CD4-positive, alpha-beta T cell treated with Interleukin-12 subunit alpha and Interleukin-12 subunit beta, for 1 hour (primary cell): ENCODE measurements around the gene ITPRID2.

Experiments used
- DNase-seq: peaks from one replicate; pipeline ENCODE4 v3.0.0-alpha.2; 2020

ITPRID2 gene

DNA sequence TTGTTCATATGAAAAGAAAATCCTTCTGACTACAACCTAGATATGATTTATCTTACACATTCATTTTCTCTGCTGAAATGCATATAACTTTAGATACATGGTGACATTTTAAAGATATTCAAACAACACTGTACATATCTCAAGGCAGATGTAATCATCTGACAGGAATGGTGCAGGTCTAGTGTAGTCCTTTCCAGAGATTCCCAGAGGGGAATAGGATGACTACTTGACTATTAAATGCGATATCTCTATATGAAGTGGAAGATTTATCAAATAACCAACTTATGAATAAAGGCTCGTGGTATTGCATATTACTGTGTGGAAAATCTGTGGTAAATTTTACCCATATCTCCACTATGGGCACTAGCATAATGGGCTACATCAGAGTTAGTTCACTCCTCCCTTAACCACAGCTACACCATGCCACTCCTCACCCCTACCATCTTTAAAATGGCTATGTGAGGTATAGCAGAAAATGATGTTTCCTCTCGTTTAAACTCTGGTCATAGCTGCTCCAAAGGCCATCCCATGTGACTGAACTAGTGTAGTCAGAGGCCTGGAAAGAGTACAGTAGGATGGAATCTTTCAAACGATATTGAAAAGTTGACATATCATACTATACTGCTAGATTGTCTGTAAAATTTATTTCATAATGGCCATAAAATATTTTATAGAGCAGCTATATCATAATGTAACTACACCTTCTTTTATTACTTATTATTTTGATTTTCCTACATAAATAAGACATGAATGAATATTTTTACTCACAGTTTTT lies 9.1 kb upstream of the ITPRID2 start:
- no peak for DNase-seq

DNA sequence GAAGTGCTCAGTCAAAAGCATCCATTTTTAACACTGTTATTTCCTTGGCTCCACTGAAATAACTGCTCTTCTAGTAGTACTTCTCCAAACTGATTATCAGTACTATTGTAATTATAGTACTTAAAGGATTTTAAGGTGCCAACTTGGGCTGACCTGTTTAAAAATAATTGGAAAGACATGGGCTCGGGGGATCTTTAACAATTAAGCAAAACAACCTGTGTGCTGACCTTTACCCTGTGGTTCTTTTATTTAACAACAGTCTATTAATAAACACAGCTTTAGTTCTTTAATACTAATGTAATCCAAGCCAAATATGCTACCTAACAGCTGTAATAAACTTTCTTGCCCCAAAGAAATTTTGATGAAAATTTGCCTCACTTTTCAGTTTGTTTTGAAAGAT lies 6.9 kb upstream of the ITPRID2 start:
- DNase-seq: no peak

GRCh38 chr2:181885096-181885495 lies 6.4 kb upstream of the ITPRID2 start:
- DNase-seq: no peak

DNA sequence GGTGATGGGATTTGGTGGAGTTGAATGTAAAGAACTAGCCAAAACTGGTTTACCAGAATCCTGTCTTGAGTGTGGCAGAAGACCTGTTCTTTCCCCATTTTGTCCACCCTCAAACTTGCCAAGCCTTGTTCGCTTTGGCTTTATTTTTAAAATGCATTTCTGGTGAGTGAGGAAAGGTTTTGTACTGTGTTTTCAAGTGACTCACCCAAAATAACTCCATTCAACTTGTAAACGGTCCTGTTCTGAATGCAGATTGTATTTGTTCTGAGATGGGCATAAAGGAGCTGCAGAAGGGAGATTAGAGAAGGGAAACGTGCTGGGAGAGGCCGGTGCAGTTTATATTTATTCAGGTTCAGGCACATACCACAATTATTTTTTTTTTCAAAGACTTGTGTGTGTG lies 5.3 kb upstream of the ITPRID2 start:
- DNase-seq: no peak

DNA sequence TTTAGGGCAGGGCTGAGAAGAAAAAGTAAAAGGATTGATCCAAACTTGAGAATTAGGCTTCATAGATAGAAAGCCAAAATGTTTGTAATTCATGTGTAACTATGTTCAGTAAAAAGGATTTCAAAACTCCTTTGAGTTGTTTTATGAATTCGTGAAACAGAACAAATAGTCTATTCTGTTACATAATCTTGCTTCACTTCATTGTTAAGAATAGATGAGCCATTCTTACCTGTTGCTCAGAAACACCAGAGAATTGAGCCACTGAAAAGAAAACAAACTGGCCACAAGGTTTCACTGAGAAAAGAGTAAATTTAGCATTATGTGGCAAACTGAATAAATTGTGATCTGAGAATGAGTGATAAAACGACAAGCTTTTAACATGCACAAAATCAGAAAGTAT lies 4.5 kb upstream of the ITPRID2 start:
- no peak for DNase-seq

DNA sequence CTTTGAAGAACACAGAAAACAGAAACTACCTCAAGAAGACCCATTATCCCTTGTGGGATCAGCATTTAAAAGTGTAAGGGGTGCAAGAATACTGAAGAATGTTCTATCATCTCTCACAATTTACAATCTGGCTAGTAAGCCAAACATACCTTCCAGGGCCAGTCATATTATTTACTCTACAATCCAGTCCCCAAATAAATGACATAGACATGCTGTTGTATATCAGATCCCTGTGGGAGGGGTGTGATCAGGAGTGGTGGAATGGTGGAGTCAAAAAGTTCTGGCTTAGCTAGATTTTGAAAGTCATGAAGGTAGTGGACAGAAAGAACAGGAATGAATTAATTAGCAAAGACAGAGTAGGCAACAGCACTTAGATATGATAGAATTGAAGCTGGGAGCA lies 1.8 kb upstream of the ITPRID2 start:
- DNase-seq: no peak

- DNase-seq: no peak
These were observed 1.3 kb upstream of the ITPRID2 start for GRCh38 chr2:181890271-181890670.

DNA sequence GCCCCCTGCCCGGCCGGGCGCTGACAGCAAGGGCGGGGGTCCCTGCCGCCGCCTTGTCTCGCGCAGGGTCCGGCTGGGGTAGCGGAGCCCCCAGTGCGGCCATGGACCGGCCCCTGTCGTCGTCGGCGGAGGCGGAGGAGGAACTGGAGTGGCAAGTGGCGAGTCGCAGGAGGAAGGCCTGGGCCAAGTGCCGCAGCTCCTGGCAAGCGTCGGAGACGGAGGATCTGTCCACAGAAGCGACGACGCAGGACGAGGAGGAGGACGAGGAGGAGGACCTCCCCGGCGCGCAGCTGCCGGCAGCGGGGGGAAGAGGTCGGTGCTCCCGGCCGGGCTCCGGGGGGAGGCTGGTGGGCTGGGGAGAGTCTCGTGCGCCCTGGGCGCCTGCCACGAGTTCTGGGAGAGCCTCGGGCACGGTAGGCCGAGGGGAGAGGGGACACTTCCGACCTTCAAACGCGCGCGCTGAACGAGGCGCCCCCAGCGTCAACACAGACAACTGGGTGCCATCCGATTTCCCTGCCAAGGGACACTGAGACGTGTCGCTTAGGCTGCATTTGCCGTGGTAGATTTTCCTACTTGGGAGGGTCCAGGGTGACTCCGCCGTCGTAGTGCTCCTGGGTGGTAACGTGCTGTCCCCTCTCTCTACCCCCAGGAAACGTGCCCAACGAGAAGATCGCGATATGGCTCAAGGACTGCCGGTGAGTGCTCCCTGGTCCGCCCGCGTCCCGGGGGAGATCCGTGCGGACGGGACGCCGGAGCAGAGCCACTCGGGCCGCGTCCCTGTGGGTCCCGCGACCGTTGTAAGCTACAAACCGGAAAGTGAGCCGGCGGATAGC lies 652 bp downstream of the ITPRID2 start:
- DNase-seq: peak; percentile 64

DNA sequence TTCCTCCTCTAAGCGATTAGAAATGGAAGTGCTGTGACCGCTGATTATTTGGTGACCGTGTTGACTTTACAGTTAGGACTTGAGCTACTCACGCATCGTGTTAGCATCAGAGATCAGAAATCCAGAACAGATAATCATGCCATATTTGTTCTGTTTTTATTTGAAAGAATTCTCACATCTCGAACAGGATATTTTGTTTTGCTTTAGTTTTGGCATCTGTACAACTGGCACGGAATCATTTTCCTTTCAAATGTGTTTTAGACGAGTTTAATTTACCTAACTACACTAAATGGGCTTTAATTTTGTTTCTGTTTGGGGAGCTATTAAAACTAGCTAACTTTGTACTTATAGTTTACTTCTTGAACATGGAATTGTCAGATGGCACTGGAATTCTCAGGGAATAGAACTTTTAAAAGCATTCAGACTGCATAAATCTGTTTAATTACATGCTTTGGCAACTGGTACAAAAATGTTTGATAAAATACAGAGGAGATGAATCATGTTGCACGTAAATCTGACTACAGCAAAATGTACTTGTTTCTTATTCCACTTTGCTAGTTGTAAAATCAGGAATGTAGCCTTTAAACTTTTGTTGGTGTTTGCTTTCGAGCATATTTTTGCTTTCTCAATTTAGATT lies 1.4 kb downstream of the ITPRID2 start:
- no peak for DNase-seq

DNA sequence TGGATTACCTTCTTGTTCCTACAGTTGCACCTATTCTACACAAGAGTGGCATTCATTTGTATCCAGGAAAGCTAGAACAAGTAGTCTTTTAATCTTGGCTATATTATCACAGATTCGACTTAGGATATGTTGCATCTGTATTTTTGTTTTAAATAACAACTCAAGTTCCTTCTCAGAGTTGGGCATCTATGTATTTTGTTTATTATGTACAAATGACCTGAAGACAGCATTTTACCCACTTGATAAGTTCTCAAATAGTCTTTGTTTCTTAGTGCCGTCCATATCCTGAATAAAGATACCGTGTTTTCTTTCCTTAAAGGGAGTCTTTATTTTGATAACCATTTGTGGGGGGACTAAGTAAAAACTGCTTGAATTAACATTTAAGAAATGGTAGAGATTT lies 2.9 kb downstream of the ITPRID2 start:
- no peak for DNase-seq

GRCh38 chr2:181895818-181896217 lies 4.3 kb downstream of the ITPRID2 start:
- no peak for DNase-seq

DNA sequence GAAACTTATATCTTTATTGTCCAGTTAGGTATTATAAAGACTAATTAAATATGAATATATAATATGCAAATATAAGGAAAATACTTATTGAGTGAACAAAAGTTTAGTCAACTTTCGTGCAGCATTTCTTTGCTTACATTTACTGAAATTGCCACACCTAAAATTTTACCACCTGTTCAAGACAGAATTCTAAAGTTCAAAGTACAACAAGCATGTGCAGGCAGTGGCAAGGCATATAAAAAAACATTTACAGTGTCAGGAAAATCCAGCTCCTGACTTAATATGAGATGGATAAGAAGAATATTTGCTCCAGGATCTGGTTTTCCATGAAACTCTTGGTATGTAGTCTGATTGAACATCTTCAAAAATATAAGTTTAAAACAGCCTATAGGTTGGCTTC lies 4.8 kb downstream of the ITPRID2 start:
- no peak for DNase-seq

DNA sequence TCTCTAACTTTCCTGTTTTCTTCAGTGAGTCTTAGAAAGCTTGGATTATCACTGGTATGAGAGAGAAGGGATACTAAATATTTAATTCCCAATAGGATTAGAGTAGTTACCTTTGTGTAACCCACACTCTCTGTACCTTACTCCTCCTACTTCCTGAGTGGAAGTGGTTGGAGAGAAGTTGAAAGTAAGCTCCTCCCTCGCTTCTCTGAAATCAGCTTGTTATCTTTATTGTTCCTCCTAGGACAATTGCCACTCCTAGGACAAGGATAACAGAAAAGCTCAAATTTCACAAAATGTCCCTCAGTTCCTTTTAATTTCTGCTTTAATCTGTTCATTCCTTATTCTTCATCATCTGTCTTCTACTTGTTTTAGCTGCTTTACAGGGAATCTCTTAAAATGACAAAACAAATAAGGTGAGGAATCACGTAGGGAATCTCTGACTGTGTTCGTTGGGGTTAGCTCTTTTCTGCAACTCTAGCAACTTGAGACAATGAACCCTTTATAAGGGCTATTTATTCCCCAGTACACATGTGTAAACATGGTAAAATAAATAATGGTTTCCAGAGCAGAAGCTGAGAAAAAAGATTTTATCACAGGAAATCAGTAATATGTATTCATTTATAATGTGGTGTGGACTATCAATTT lies 8.6 kb downstream of the ITPRID2 start:
- DNase-seq: no peak

- no peak for DNase-seq
These were observed 11.1 kb downstream of the ITPRID2 start for GRCh38 chr2:181902625-181903024.

DNA sequence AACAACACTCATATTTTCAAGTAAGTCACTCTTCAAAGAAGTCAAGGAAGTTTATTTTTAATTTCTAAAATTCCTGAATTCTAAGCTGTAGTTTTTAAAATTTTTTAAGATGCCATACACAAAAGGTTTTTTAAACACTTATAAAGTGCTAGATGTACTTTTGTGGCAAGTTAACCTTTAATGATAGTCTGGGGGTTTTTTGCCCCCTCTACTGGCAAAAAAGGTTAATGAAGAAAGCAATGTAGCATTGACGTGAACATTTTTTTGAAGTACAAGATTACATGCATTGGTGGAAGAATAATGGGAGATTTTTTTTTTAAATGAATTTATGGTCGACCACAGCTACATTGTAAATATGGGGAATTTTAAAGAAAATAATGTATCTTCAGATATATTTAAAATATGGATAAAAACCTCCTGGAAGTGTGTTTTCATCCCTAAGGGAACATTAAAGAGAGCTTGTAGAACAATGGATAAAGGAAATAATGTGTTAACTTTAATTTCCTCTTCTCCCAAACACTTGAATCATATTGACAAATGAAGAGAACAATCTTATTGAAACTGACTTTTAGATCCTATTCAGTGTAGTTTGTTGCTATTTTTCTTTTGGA lies 12.6 kb downstream of the ITPRID2 start:
- DNase-seq: peak; percentile 55

- DNase-seq: no peak
These were observed 15.5 kb downstream of the ITPRID2 start for GRCh38 chr2:181907057-181907456.

DNA sequence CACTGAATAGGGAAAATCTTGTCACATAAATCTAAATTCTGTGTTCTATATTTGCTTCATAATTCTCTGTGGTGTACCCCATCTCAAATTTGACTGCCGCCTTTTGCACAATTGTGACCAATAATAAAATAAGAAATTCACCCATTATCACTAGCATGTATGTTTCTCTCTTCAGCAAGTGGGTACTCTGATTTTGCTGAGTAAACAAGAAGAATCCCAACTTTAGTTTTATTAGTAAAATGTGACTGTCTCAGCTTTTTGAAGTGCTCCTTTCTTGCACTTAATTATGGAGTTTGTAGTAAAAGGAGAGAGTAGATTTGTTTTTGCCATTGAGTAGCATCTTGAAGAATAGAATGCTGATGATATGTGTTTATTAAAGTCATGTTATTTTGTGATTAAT lies 16.1 kb downstream of the ITPRID2 start:
- DNase-seq: no peak

GRCh38 chr2:181910028-181910831 lies 18.7 kb downstream of the ITPRID2 start:
- DNase-seq: no peak

- DNase-seq: no peak
These were observed 20.3 kb downstream of the ITPRID2 start for GRCh38 chr2:181911830-181912229.

DNA sequence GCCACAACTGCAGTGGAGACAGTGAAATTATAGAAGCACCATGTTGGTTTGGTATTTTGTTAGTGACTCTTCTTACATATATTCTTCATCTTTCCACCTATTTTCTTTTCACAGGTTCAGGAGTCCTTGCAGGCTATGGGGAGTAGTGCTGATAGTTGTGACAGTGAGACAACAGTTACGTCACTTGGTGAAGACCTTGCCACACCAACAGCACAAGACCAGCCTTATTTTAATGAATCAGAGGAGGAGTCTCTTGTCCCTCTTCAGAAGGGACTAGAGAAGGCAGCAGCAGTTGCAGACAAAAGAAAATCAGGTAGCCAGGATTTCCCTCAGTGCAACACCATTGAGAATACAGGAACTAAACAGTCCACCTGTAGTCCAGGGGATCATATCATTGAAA lies 23.6 kb downstream of the ITPRID2 start:
- DNase-seq: no peak

DNA sequence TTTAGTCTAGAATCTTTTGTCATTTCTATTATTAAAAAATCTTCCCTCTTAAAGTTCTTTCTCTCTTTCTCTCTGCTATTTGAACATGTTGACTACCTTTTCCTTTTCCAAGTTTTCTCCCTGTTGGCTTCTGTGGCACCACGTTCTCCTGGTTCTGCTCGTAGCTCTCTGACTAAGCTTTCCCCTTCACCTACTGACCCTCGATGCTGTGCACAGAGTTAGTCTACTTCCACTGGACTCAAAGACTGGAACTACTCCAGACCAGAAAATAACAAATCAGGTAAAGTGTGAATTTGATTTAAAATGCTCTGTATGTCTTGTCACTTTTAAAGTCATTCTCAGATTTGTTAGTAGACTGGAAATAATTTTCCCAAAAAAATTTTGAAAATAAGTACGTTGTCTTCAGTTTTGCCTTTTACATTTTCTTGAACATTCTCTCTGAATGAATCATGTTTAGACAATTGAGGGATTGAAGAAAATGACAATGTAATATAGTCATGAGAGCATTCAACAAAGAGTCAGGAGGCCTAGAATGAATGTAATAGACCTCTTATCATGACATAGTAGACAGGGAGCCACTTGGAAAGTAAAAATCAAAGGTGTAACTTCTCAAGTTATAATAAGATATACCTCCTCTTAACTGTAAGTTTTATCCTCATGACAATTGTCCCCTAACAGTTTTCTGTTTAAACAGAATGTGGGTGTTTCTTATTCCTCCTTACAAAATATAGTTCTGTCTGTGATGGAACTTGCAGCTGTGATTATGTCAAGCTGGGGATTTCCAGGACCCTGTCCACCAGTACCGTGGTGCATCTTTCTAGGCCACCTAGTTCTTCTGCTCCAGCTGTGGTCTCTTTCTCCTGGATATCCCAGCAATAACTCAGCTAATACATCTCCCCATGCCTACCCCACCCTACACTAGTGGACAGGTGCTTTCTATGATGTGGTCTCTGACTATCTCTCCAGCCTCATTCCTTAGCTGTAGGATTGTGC lies 25.5 kb downstream of the ITPRID2 start:
- DNase-seq: no peak
